K562 (cell line): ENCODE data around the gene TBC1D10A. TPM values are rescaled to one million over a fixed set of nuclear protein-coding genes. Genes with fewer than 3 reads are reported as not detected.
A peak's percentile ranks its signal among the peaks of the same experiment; 100 is the strongest.

Source experiments
- C11orf30 ChIP-seq: fragments of 450-650 bp; IDR thresholded peaks from 2 replicates; pipeline ENCODE4 v1.6.1; 2016; ENCODE audit warnings: low read depth, mild to moderate bottlenecking
- CCNT2 ChIP-seq: IDR thresholded peaks from 2 replicates; pipeline ENCODE4 v1.6.1; 2011; ENCODE audit warnings: borderline replicate concordance, low read depth, mild to moderate bottlenecking, moderate library complexity, mixed read lengths, low read length; ENCODE audit not compliant: insufficient read length; ENCODE audit errors: extremely low read depth
- CREM ChIP-seq: IDR thresholded peaks from 2 replicates; pipeline ENCODE4 v1.6.1; 2014; ENCODE audit warnings: antibody characterized with exemption, low read depth
- DDX20 ChIP-seq: fragments of 450-650 bp; IDR thresholded peaks from 2 replicates; pipeline ENCODE4 v1.6.1; 2016; ENCODE audit warnings: missing genetic modification characterization, low read depth, mild to moderate bottlenecking, missing compliant biosample characterization, moderate library complexity
- HDAC8 ChIP-seq: fragments of 450-650 bp; IDR thresholded peaks from 2 replicates; pipeline ENCODE4 v1.6.1; 2016; ENCODE audit warnings: mild to moderate bottlenecking, missing genetic modification characterization, moderate library complexity, missing compliant biosample characterization
- HMGN3 ChIP-seq: IDR thresholded peaks from 2 replicates; pipeline ENCODE4 v1.6.1; 2011; ENCODE audit warnings: borderline replicate concordance, low read depth, mild to moderate bottlenecking, mixed read lengths, low read length; ENCODE audit not compliant: insufficient read length; ENCODE audit errors: extremely low read depth
- HNRNPH1 ChIP-seq: fragments of 200-400 bp; formaldehyde crosslinking; optimal IDR thresholded peaks from 2 replicates; pipeline ENCODE3; 2017; ENCODE audit warnings: low read depth, mild to moderate bottlenecking, low read length, moderate library complexity
- JUN ChIP-seq, 2 experiments: sonication (generic) in 1 of 2; formaldehyde crosslinking in 1 of 2; IDR thresholded peaks; 2 replicates each; pipeline versions ENCODE4 v1.6.1 to v1.8.0; 2012 to 2022; ENCODE audit warnings: borderline replicate concordance in 2 of 2, mild to moderate bottlenecking in 2 of 2, improper control_type of control experiment in 1 of 2, low read depth in 1 of 2, low read length in 1 of 2, missing genetic modification reagents in 1 of 2
- JUND ChIP-seq, 2 experiments: IDR thresholded peaks; 2 replicates in 1 of 2; 3 replicates in 1 of 2; pipeline ENCODE4 v1.6.1; 2011; ENCODE audit warnings: borderline replicate concordance in 2 of 2, low read depth in 2 of 2, low read length in 2 of 2, improper control_type of control experiment in 1 of 2, missing biosample characterization in 1 of 2, missing genetic modification characterization in 1 of 2, missing genetic modification reagents in 1 of 2
- KDM4B ChIP-seq, 2 experiments: fragments of 450-650 bp in 1 of 2; sonication (generic) in 1 of 2; IDR thresholded peaks; 2 replicates each; pipeline ENCODE4 v1.6.1; 2016 to 2017; ENCODE audit warnings: borderline replicate concordance in 2 of 2, antibody characterized with exemption in 1 of 2, low read depth in 1 of 2, mild to moderate bottlenecking in 1 of 2
- KLF16 ChIP-seq: IDR thresholded peaks from 2 replicates; pipeline ENCODE4 v1.6.1; 2016; ENCODE audit warnings: antibody characterized with exemption
- MAFG ChIP-seq: fragments of 450-650 bp; conservative IDR thresholded peaks from 2 replicates; pipeline ENCODE4 v1.6.1; 2016; ENCODE audit warnings: missing genetic modification characterization, missing compliant biosample characterization
- MEF2A ChIP-seq: IDR thresholded peaks from 2 replicates; pipeline ENCODE4 v1.6.1; 2011; ENCODE audit warnings: low read depth, mild to moderate bottlenecking, low read length, moderate library complexity; ENCODE audit not compliant: control insufficient read depth
- NFE2 ChIP-seq: IDR thresholded peaks from 2 replicates; pipeline ENCODE4 v1.6.1; 2014; ENCODE audit warnings: antibody characterized with exemption, low read depth
- NONO ChIP-seq, 2 experiments: fragments of 200-400 bp in 1 of 2; fragments of 450-650 bp in 1 of 2; formaldehyde crosslinking in 1 of 2; IDR thresholded peaks; 2 replicates each; pipeline ENCODE4 v1.6.1; 2017; ENCODE audit warnings: low read depth in 2 of 2, mild to moderate bottlenecking in 2 of 2, moderate library complexity in 2 of 2, low read length in 1 of 2
- NRF1 ChIP-seq, 2 experiments: fragments of 450-650 bp; IDR thresholded peaks in 1 of 2; conservative IDR thresholded peaks in 1 of 2; 2 replicates each; pipeline ENCODE4 v1.6.1; 2014; ENCODE audit warnings: mild to moderate bottlenecking in 2 of 2
- RBM14 ChIP-seq: fragments of 200-400 bp; formaldehyde crosslinking; IDR thresholded peaks from 2 replicates; pipeline ENCODE4 v1.6.1; 2018; ENCODE audit warnings: low read depth, mild to moderate bottlenecking, low read length, moderate library complexity, borderline replicate concordance; ENCODE audit not compliant: insufficient read depth
- RNF219 ChIP-seq: fragments of 250-450 bp; sonication (Bioruptor Pico); IDR thresholded peaks from 2 replicates; pipeline ENCODE4 v1.5.0; 2022; ENCODE audit warnings: mild to moderate bottlenecking
- SRF ChIP-seq, 2 experiments: fragments of 250-450, 450-650 bp in 1 of 2; sonication (Bioruptor Pico) in 1 of 2; sonication (generic) in 1 of 2; formaldehyde crosslinking; IDR thresholded peaks; 2 replicates each; pipeline versions ENCODE4 v1.5.0 to v1.5.1; 2020 to 2022; ENCODE audit warnings: mild to moderate bottlenecking in 1 of 2, missing genetic modification reagents in 1 of 2
- THRB ChIP-seq: fragments of 450-650 bp; formaldehyde crosslinking; conservative IDR thresholded peaks from 2 replicates; pipeline ENCODE4 v1.4.0; 2022; ENCODE audit warnings: mild to moderate bottlenecking, missing genetic modification characterization
- ZC3H11A ChIP-seq: IDR thresholded peaks from 2 replicates; pipeline ENCODE4 v1.6.1; 2012; ENCODE audit warnings: low read depth, low read length, improper control_type of control experiment
- ZNF24 ChIP-seq: fragments of 450-650 bp; IDR thresholded peaks from 2 replicates; pipeline ENCODE4 v1.6.1; 2016
- ZNF699 ChIP-seq: fragments of 250-450 bp; sonication (Bioruptor Pico); IDR thresholded peaks from 2 replicates; pipeline ENCODE4 v1.8.0; 2021; ENCODE audit warnings: mild to moderate bottlenecking, moderate library complexity; ENCODE audit not compliant: insufficient replicate concordance
- polyA plus RNA-seq, 8 experiments: library from polyadenylated mRNA; depleted of rRNA in 4 of 8; stranded (reverse) in 5 of 8; unstranded in 3 of 8; fragments of >200 nt; fragmentation: Nextera tagmentation in 2 of 8; fragmentation: Illumina TruSeq in 1 of 8; extraction: Ambion mirVana in 2 of 8; extraction: Trizol in 1 of 8; gene quantifications; 2 replicates each; pipeline versions ENCODE4 v1.2.1 to v1.2.3, GENCODE V29; 2011 to 2014; ENCODE audit warnings: inconsistent platforms in 1 of 8, missing spikeins in 1 of 8
- total RNA-seq, 7 experiments: library from RNA; depleted of rRNA in 6 of 7; stranded (reverse); fragments of >200 nt in 6 of 7; fragmentation: Illumina TruSeq in 2 of 7; extraction: Trizol in 2 of 7; gene quantifications; 2 replicates each; pipeline versions ENCODE4 v1.2.1 to v1.2.3, GENCODE V29; 2011 to 2021; ENCODE audit warnings: low replicate concordance in 1 of 7
- TF ChIP-seq, protein P1 (sequence below), 2 experiments: fragments of 450-650 bp in 1 of 2; sonication (generic) in 1 of 2; formaldehyde crosslinking; conservative IDR thresholded peaks; 2 replicates each; pipeline versions ENCODE4 v1.4.0 to v1.8.1; 2020 to 2022; ENCODE audit warnings: mild to moderate bottlenecking in 1 of 2, missing genetic modification reagents in 1 of 2

TBC1D10A gene
- total and polyA plus RNA-seq, 9 of the 15 experiments (the other 6 are each of a cell fraction or from before 2014, with no cell fraction given), result 0.13 to 10.4 (median 4.6) TPM

DNA sequence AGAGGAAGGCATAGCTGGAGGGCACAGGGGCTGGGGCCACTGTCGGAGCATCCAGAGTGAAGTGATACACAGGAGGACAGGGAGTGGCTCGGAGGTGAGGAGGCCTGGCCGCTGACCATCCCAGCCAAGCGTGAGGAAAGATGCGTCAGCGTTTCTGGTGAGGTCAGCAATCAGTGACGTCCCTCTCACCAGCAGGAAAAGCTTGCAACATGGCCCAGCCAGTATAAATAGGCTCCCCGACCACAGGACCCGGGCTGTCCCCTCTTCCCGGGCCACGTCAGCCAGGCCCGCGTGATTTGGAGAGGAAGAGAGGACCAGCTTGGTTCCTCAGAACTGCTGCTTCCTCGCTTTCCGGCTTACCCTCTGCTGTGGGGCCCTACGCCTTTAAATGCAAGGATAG is 55.9 kb downstream of the TBC1D10A start (continued):
- TF ChIP-seq JUND (IDR thresholded peaks at IDR 0.05; ENCODE audit: borderline replicate concordance, low read depth, low read length) (peak; percentile 28; the same call in 1 of the 2 replicates), JUND (tag; IDR thresholded peaks at IDR 0.05; ENCODE audit: borderline replicate concordance, low read depth, low read length) (no peak; the same call in 2 of the 3 replicates), SRF (CRISPR knock-in tag; IDR thresholded peaks at IDR 0.05) (no peak), HNRNPH1 (no peak), RBM14 (no peak), CREM (peak; percentile 85), ZNF699 (no peak), MEF2A (no peak), RNF219 (CRISPR knock-in tag) (no peak), NRF1 (conservative IDR thresholded peaks at IDR 0.05 in 1 of 2, IDR thresholded peaks at IDR 0.05 in 1 of 2) (peak; percentile 39 to 47; a peak in 3 of 4 replicates), KLF16 (no peak), HMGN3 (no peak), C11orf30 (peak; percentile 94), ZC3H11A (no peak), THRB (CRISPR knock-in tag) (no peak), ZNF24 (no peak), CCNT2 (no peak), KDM4B (IDR thresholded peaks at IDR 0.05; ENCODE audit: borderline replicate concordance in 2 of 2, low read depth in 1 of 2) (no peak), NFE2 (0 out of 2 replicates have a peak, but pooled peaks have one; percentile 29), DDX20 (tag) (no peak), MAFG (tag) (peak; percentile 79), JUN (IDR thresholded peaks at IDR 0.05; ENCODE audit: borderline replicate concordance, low read depth, low read length) (0 out of 2 replicates have a peak, but pooled peaks have one; percentile 28), JUN (CRISPR knock-in tag; IDR thresholded peaks at IDR 0.05; ENCODE audit: borderline replicate concordance) (no peak), HDAC8 (tag) (no peak), NONO (IDR thresholded peaks at IDR 0.05; ENCODE audit: low read depth in 2 of 2, low read length in 1 of 2) (no peak)
- TF ChIP-seq, protein P1, sequence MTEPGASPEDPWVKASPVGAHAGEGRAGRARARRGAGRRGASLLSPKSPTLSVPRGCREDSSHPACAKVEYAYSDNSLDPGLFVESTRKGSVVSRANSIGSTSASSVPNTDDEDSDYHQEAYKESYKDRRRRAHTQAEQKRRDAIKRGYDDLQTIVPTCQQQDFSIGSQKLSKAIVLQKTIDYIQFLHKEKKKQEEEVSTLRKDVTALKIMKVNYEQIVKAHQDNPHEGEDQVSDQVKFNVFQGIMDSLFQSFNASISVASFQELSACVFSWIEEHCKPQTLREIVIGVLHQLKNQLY (CRISPR knock-in tag; conservative IDR thresholded peaks at IDR 0.05), result no peak
